Measurements from ENCODE around the gene BPIFB3. TPM values are rescaled to one million over a fixed set of nuclear protein-coding genes. Genes with fewer than 3 reads are reported as not detected.

BPIFB3 gene
- total and polyA plus RNA-seq, 2 of the 13 experiments (the other 11 are each of a cell fraction or from before 2014, with no cell fraction given) = 0.09 TPM; not detected in 1

- 0 out of 2 replicates have a peak, but pooled peaks have one; percentile 27 for TF ChIP-seq ZBTB37 (CRISPR knock-in tag; IDR thresholded peaks at IDR 0.05)
These were observed 24.8 kb upstream of the BPIFB3 start (continued) for GRCh38 chr20:33028875-33029274.

GRCh38 chr20:33030076-33030475, 23.6 kb upstream of the BPIFB3 start:
- Histone ChIP-seq H3K9ac (ENCODE audit: insufficient read depth, low read depth, low read length) (no peak overlapping the region), H3K4me2 (ENCODE audit: low read depth, low read length) (no peak overlapping the region), H3K27me3 (ENCODE audit: control insufficient read depth in 1 of 2, insufficient read depth in 2 of 2, low read length in 2 of 2) (peaks cover 1 to 23% of the 10 kb centered on the region in 2 experiments; a peak in 3 of 5 replicates), H3K9me3 (ENCODE audit: low read length) (no peaks in the 10 kb centered on the region), H2AFZ (ENCODE audit: low read length) (no peak overlapping the region), H3K79me2 (ENCODE audit: insufficient read depth, low read length) (no peaks in the 10 kb centered on the region), H3K27ac (ENCODE audit: extremely low read length, insufficient read depth, low read length) (no peak overlapping the region), H3K4me3 (replicated peaks in 1 of 3; ENCODE audit: insufficient read depth in 1 of 3, low read depth in 2 of 3, low read length in 3 of 3) (no peak overlapping the region), H3K4me1 (ENCODE audit: insufficient read depth, low read length) (peaks cover 25% of the 10 kb centered on the region), H3K36me3 (replicated peaks in 1 of 2; ENCODE audit: control insufficient read depth in 1 of 2, insufficient read depth in 2 of 2, low read length in 2 of 2) (no peaks in the 10 kb centered on the region), H4K20me1 (ENCODE audit: insufficient read depth, low read length) (no peaks in the 10 kb centered on the region)
- in situ Hi-C loops (cut with HindIII; ENCODE audit: extremely low pct_ligation_motif_present, low pct_unique_long_range_greater_than_20kb) = no loop called here
- ATAC-seq (peak; percentile 0; the same call in 2 of the 3 replicates), DNase-seq (ENCODE audit: low spot score) (no peak), FAIRE-seq (no peak)
- TF ChIP-seq ZFP36 (IDR thresholded peaks at IDR 0.05; ENCODE audit: borderline replicate concordance, low read depth, low read length, partially characterized antibody) = no peak
- no peak for TF ChIP-seq CENPBD1 (CRISPR knock-in tag; IDR thresholded peaks at IDR 0.05; ENCODE audit: borderline replicate concordance, low read depth)
- no peak for TF ChIP-seq BRD4 (CRISPR knock-in tag; IDR thresholded peaks at IDR 0.05)
- TF ChIP-seq ZNF224 (CRISPR knock-in tag; IDR thresholded peaks at IDR 0.05) = no peak
- peak; percentile 61 for TF ChIP-seq AGO1 (IDR thresholded peaks at IDR 0.05; ENCODE audit: low read depth, low read length, poor library complexity, severe bottlenecking)
- peak; percentile 6; the same call in 1 of the 2 replicates for TF ChIP-seq POLR2G (IDR thresholded peaks at IDR 0.05; ENCODE audit: low read depth, low read length)
- no peak for TF ChIP-seq ZNF30 (CRISPR knock-in tag; IDR thresholded peaks at IDR 0.05)
- no peak for TF ChIP-seq ZNF329 (CRISPR knock-in tag; IDR thresholded peaks at IDR 0.05; ENCODE audit: low read depth)
- no peak for TF ChIP-seq SIN3A (IDR thresholded peaks at IDR 0.05; ENCODE audit: borderline replicate concordance, low read depth, low read length)
- intact Hi-C loops (cut with micrococcal nuclease; ENCODE audit: unreplicated experiment) = no loop called here
- ChIA-PET CTCF (ENCODE audit: low intra/inter-chr PET ratio, low total read pairs) (no interaction called here), POLR2A (no interaction called here)
- BruUV-seq (replicated peaks) = no TSS peak
- 47% methylated on average over 9 of the region's 9 CpGs for WGBS (ENCODE audit: low lambda C conversion rate)
